HepG2 (cell line): ENCODE measurements around the gene WEE1. TPM values are rescaled to one million over a fixed set of nuclear protein-coding genes. Genes with fewer than 3 reads are reported as not detected.

Experiments used
- ATAC-seq: fragments of 200-7000 bp; cut with Tn5 transposase; 3 replicates; pipeline ENCODE4 v1.9.1; 2020; ENCODE audit warnings: mild to moderate bottlenecking, moderate library complexity
- BruUV-seq: library from RNA; stranded (reverse); fragments of 400-500 nt; replicated peaks from 2 replicates; lab custom pipeline; 2021; lab: Mats Ljungman, UMichigan
- CTCF ChIA-PET: fragments of 300-600 bp; formaldehyde crosslinking; extraction: SDS; loops from one replicate; lab custom pipeline; 2021; ENCODE audit warnings: low total read pairs, inconsistent platforms, low intra/inter-chr PET ratio; lab: Yijun Ruan, JAX
- POLR2A ChIA-PET: fragments of 350-600 bp; sonication (Branson Sonifier 250); formaldehyde crosslinking; loops from one replicate; lab custom pipeline; 2020; ENCODE audit warnings: antibody characterized with exemption, inconsistent platforms; lab: Yijun Ruan, JAX
- DNase-seq: peaks from one replicate; pipeline ENCODE4 v3.0.0-alpha.2; 2015; ENCODE audit warnings: low spot score
- FAIRE-seq: peaks from 3 replicates; lab custom pipeline; 2011; peaks lifted over from hg19 to GRCh38; lab: Jason Lieb, UNC
- H2AFZ ChIP-seq: one replicate; pipeline ENCODE4 v1.6.1; 2011; ENCODE audit warnings: low read length, inconsistent platforms
- H3K27ac ChIP-seq: fragments of 300-600 bp; 3 replicates; pipeline ENCODE4 v1.8.0; 2011; ENCODE audit warnings: mixed run types, mild to moderate bottlenecking, mixed read lengths, low read length, inconsistent platforms; ENCODE audit not compliant: insufficient read depth; ENCODE audit errors: extremely low read length
- H3K27me3 ChIP-seq, 2 experiments: fragments of 200-600 bp in 1 of 2; 2 replicates in 1 of 2; 3 replicates in 1 of 2; pipeline versions ENCODE4 v1.6.0 to v1.8.0; 2011; ENCODE audit warnings: low read length in 2 of 2, mild to moderate bottlenecking in 2 of 2, moderate library complexity in 2 of 2, inconsistent platforms in 1 of 2; ENCODE audit not compliant: insufficient read depth in 2 of 2, control insufficient read depth in 1 of 2
- H3K36me3 ChIP-seq, 2 experiments: fragments of 200-600 bp in 1 of 2; replicated peaks in 1 of 2; 2 replicates in 1 of 2; 3 replicates in 1 of 2; pipeline versions ENCODE4 v1.5.1 to v1.8.0; 2011; ENCODE audit warnings: low read length in 2 of 2, inconsistent platforms in 1 of 2; ENCODE audit not compliant: insufficient read depth in 2 of 2, control insufficient read depth in 1 of 2
- H3K4me1 ChIP-seq: 2 replicates; pipeline ENCODE4 v1.5.1; 2012; ENCODE audit warnings: low read length, inconsistent platforms; ENCODE audit not compliant: insufficient read depth
- H3K4me2 ChIP-seq: 2 replicates; pipeline ENCODE4 v1.6.0; 2011; ENCODE audit warnings: low read depth, low read length, inconsistent platforms
- H3K4me3 ChIP-seq, 3 experiments: fragments of 200-600 bp in 1 of 3; sonication (generic), shearing (Covaris generic) in 1 of 3; replicated peaks in 1 of 3; 2 replicates each; pipeline ENCODE4 v1.5.1; 2011 to 2016; ENCODE audit warnings: low read length in 3 of 3, inconsistent platforms in 2 of 3, low read depth in 2 of 3, mild to moderate bottlenecking in 2 of 3, control low read depth in 1 of 3, mixed read lengths in 1 of 3; ENCODE audit not compliant: insufficient read depth in 1 of 3
- H3K79me2 ChIP-seq: one replicate; pipeline ENCODE4 v1.6.1; 2011; ENCODE audit warnings: low read length, inconsistent platforms; ENCODE audit not compliant: insufficient read depth
- H3K9ac ChIP-seq: 2 replicates; pipeline ENCODE4 v1.6.0; 2011; ENCODE audit warnings: mild to moderate bottlenecking, low read depth, low read length, inconsistent platforms; ENCODE audit not compliant: insufficient read depth
- H3K9me3 ChIP-seq: 2 replicates; pipeline ENCODE4 v1.5.1; 2012; ENCODE audit warnings: mild to moderate bottlenecking, low read length
- H4K20me1 ChIP-seq: 2 replicates; pipeline ENCODE4 v1.6.0; 2011; ENCODE audit warnings: inconsistent platforms, mild to moderate bottlenecking, low read length, moderate library complexity; ENCODE audit not compliant: insufficient read depth
- E2F2 ChIP-seq: sonication (generic); formaldehyde crosslinking; IDR thresholded peaks from 2 replicates; pipeline ENCODE4 v1.4.0; 2020; ENCODE audit warnings: missing genetic modification reagents, borderline replicate concordance
- FOXM1 ChIP-seq: sonication (generic); formaldehyde crosslinking; IDR thresholded peaks from 2 replicates; pipeline ENCODE4 v1.5.0; 2020; ENCODE audit warnings: missing genetic modification reagents
- TEF ChIP-seq: sonication (generic); formaldehyde crosslinking; IDR thresholded peaks from 2 replicates; pipeline ENCODE4 v1.5.0; 2020; ENCODE audit warnings: missing genetic modification reagents
- TFAP4 ChIP-seq: sonication (generic); IDR thresholded peaks from 2 replicates; pipeline ENCODE4 v1.6.1; 2016; ENCODE audit warnings: low read depth, borderline replicate concordance
- ZFP36L2 ChIP-seq: sonication (generic); formaldehyde crosslinking; IDR thresholded peaks from 2 replicates; pipeline ENCODE4 v1.4.0; 2020; ENCODE audit warnings: missing genetic modification reagents
- ZNF496 ChIP-seq: sonication (generic); formaldehyde crosslinking; IDR thresholded peaks from 2 replicates; pipeline ENCODE4 v1.8.1; 2023; ENCODE audit warnings: mild to moderate bottlenecking, moderate library complexity, missing genetic modification reagents; ENCODE audit not compliant: insufficient replicate concordance
- ZNF7 ChIP-seq: IDR thresholded peaks from 2 replicates; pipeline ENCODE4 v1.6.1; 2016; ENCODE audit warnings: missing biosample characterization, missing genetic modification reagents
- WGBS: methylation state at CpG from one replicate; pipeline ENCODE4 v1.1.6; 2017; ENCODE audit warnings: low lambda C conversion rate; 5-methylcytosine and 5-hydroxymethylcytosine counted together
- in situ Hi-C: cut with HindIII; loops from 2 replicates; pipeline ENCODE4 v1.10.0; 2017; ENCODE audit warnings: low pct_unique_long_range_greater_than_20kb; ENCODE audit not compliant: extremely low pct_ligation_motif_present
- intact Hi-C: fragments of 100-400 bp; cut with micrococcal nuclease; formaldehyde crosslinking; loops from one replicate; pipeline ENCODE4 v1.10.0; 2022; ENCODE audit not compliant: unreplicated experiment
- polyA plus RNA-seq, 8 experiments: library from polyadenylated mRNA; depleted of rRNA in 3 of 8; stranded (reverse) in 7 of 8; unstranded in 1 of 8; fragments of >200 nt; fragmentation: Illumina TruSeq in 4 of 8; extraction: Trizol in 4 of 8; gene quantifications; 2 replicates each; pipeline versions ENCODE4 v1.2.1 to v1.2.3, GENCODE V29; 2011 to 2016; ENCODE audit warnings: low read depth in 4 of 8, missing spikeins in 1 of 8, mixed read lengths in 1 of 8; ENCODE audit not compliant: insufficient read depth in 1 of 8
- total RNA-seq, 5 experiments: library from RNA; depleted of rRNA; stranded (reverse); fragments of >200 nt; fragmentation: Illumina TruSeq; extraction: Trizol; gene quantifications; 2 replicates each; pipeline ENCODE4 v1.2.3, GENCODE V29; 2016; ENCODE audit warnings: low read depth in 1 of 5

Gene WEE1
- total and polyA plus RNA-seq, 2 of the 13 experiments (the other 11 are each of a cell fraction or from before 2014, with no cell fraction given): 31.4 to 63.7 TPM

GRCh38 chr11:9626496-9627394 is 53.3 kb downstream of the WEE1 start:
- Histone ChIP-seq H3K4me2 (peak overlapping the region; percentile 7; the same call in 1 of the 2 replicates), H3K9me3 (no peaks in the 10 kb centered on the region), H3K27ac (no peak overlapping the region), H3K36me3 (no peaks in the 10 kb centered on the region), H3K9ac (no peak overlapping the region), H3K79me2 (no peaks in the 10 kb centered on the region), H2AFZ (no peak overlapping the region), H3K4me1 (no peaks in the 10 kb centered on the region), H3K4me3 (no peak overlapping the region), H4K20me1 (no peaks in the 10 kb centered on the region), H3K27me3 (peaks cover 0 to 16% of the 10 kb centered on the region in 2 experiments; a peak in 2 of 5 replicates)
- DNase-seq (no peak), FAIRE-seq (no peak), ATAC-seq (no peak)
- CTCF ChIA-PET: no interaction called here
- BruUV-seq: no TSS peak
- intact Hi-C loops (no loop called here), in situ Hi-C loops (no loop called here)
- POLR2A ChIA-PET: no interaction called here
- TF ChIP-seq E2F2: no peak
- TF ChIP-seq ZFP36L2 (CRISPR knock-in tag): no peak
- TF ChIP-seq TFAP4: no peak
- TF ChIP-seq TEF (CRISPR knock-in tag): no peak
- TF ChIP-seq ZNF496: no peak
- no peak for TF ChIP-seq FOXM1 (CRISPR knock-in tag)
- TF ChIP-seq ZNF7: no peak
- WGBS: 53% methylated on average over 12 of the region's 12 CpGs
